HG03045 (cell line): ENCODE data around the gene LINC01488.

Experiments used
- ATAC-seq: cut with Tn5 transposase; IDR thresholded peaks from one replicate; pipeline ENCODE4 v1.9.1; 2021; ENCODE audit warnings: mild to moderate bottlenecking, moderate library complexity; ENCODE audit not compliant: unreplicated experiment

The LINC01488 gene

DNA sequence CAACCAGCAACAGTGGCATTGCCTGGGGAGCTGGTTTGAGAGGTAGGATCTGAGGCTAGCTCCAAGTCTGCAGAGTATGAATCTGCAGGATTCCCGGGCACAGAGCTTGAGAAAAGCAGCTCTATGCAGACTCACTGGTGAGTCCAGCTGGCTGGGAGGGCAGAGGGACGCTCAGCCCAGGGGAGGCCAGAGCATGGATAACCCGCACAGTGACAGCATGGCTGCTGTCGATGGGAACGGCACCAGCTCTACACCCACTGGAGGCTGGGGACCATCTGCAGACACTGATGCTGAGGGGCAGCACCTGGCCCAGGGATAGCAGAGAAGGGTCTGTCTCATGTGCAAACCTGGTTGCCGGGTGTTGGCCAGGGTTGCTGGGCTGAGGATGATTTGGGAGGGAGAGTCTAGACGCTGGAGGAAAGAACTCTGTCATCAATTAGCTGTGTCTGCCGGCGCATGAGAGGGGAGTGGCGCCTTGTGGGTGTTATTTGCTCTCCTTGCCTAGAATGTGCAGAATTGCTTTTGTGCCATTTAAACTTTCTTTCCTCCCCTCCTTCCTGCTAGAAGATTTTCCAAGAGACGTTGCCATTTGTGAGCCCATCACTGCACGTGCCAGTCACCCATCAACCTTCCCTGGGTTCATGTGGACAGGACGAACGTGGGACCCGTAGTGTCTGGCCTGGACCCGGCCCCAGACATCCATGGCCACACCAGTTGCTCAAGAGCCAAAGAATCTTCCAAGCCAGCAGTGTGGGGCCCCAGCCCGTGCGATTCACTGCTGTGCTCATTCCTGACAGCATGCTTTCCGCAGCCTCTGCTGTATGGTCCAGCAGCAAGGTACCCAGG is 19.1 kb upstream of the LINC01488 start:
- no peak for ATAC-seq

DNA sequence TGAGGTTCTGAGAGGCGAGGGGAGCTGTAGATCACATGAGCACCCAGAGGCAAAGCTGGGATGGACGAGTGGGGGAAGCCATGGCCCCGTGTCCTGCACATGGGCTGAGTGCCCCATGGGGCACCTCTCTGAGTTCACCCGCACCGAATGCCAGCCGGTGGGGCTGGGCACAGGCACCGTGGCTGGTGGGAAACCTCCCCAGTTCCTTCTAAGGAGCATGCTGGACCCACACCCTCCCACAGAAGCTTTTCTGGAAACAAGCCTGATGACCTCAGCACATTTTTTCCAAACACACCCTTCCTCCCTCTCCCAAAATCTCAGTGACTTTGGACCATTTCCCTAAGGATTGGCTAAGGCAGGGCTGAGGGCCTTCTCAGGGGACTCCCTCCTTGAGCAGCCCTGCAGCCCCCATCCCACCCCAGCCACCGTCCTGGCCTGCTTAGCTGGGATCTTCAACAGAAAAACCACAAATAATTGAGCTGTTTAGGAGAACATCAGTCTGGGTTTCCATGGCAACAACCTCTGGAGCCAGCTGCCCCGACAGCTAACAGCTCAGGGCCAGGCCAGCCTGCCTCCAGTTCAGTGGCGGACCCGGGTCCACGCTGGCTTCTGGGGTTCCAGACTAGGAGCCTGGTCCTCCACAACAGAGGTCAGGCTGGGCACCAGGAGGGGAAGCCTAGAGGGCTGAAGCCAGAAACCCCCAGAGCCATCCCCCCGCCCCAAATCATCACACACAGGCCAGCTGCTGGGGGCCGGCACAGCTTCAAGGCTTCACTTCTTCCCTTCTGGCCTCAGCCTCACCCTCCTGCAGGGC is 18.1 kb upstream of the LINC01488 start:
- no peak for ATAC-seq

DNA sequence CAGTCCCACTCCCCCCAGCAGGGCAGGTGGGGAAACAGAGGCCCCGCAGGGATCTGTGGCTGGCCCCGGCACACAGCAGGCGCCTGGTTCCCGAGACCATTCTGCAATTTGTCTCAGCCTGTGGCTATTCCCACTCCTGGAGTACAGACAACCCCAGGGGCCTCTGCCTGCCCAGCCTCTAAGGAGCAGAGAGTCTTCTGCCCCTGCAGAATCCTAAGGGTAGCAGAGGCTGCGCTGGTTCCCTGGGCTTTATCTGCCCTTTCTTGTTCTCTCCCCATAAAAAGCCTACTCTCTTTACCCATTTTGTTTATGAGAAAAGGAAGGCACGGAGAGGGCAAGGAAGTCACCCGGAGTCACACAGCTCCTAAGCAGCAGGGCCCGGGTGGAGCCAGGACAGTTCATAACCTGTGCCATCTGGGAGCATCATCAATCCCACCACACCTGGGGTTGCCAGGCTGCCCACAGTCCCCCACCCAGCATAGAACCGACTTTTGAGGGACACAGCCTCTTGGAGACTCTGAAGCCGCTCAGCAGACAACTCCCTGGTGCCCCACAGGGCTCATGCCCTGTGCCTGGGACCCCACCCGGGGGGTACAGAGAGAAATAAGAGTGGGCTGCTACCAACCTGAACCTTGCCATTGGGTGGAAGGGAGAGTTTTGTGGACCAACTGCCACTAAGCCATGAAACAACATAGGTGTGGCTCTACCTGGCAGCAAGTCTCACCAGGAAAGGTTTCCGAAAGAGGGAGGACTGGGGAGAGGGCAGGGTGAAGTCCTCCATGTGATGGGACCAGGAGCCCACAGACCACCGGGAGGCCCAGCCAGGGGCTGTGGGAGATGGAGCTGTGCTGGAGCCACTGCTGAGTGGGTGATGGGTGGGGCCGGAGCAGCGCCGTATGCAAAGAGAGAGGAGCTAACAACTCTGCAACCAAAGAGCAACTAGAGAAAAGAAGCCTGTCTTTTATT is 17.2 kb upstream of the LINC01488 start:
- ATAC-seq = no peak

DNA sequence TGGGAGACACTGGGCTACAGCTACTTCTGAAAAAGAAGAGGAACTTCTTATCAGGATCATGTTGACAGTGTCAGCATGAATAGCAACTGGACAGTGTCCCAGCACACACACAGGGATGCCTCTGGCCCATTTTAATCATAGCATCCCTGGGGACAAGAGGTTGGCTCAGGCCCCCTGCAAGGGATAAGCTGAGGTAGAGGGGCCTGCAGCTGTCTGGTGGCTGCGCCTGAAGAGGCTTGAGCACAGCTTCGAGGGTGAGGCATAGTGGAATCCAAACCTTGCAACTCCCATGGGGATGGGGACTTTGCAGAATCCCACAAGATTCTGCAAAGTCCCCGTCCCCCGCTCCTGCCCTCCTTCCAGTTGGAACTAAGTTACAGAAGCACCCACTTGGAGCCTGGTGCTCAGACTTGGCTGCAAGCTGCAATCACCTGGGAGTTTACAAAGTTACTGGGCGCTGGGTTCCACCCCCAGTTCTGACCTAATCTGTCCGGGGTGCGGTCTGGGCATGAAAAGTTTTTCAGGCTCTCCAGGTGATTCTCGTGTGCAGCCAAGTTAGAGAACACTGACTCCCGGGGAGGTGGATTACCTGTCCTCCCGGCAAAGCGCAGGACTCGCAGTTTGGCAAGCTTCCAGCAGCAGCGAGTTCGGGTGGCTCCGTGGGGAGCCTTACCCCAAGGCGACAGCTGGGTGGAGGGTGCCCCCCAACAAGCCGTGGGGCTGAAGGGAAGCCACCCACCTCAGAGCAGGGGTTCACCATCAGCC is 16.0 kb upstream of the LINC01488 start:
- no peak for ATAC-seq

DNA sequence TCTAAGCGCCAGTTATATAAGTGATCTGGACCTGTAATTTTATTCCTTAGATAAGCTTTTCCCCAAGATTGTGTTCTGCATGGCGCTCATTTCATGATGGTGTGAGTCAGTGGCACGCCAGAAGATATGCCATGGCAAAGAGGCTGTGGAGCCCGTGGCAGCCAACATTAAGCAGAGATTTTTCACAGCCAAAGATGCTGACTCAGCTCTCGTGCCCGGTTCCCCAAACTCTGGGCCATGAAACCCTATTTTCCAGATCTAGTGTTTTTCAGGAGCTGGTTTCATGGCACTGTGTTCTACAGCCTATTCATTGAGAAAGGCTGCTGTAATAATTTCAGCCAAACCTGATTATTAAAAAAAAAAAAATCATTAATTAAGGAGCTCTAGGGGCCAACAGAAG is 15.4 kb upstream of the LINC01488 start:
- ATAC-seq = no peak

DNA sequence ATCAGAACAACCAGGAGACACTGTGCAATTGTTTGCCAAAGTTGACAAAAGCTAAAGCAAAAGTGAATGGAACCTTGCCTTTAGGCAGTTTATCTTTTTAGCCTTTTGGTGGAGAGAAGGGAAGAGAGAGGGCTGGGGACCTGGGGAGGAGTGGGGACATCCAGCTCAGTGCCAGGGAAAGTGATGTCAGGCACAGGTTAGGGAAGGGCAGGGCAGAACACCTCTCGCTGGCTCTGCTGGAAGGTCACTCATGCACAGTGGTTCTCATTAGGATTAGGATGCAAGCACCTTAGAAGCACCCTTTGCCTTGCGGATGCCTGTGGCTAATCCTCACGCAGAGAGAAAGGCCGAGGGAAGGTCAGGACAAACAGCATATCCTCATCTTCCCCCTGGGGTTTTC is 14.3 kb upstream of the LINC01488 start:
- ATAC-seq = no peak

DNA sequence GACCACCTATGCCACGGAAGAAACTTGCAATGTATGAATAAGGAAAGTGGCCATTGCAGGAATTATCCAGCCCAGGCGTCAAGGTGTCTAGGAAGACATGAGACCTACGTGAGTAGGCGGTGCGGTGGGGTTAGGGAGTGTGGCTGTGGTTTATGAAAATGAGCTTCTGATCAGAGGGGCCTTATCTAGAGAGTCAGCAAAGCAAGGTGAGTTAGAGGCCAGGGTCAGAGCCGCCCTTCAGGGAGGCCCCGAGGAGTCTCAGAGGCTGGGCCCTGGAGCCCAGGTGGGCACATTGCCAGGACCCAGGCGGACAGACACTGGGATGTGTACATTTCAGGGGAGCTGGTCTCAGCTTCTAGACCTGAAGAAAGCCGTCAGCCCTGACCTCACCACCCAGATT is 13.8 kb upstream of the LINC01488 start:
- ATAC-seq = no peak

DNA sequence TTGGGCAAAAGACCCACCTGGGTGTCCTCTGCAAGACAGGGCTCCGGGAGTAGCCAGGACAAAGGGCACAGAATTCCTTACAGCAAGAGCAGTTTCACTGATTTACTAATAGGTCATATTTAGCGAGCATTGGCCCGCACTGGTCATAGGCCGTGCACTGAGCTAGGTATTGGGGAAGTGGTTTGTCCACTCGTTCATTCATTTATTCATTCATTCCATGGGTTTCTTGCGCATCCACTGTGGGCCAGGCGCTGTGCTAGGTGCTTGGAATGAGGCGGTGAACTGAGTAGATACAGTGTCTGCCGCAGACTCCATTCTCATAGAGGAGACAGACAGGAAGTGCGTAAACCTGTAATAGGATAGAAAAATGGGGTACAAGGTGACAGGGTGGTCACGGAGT is 13.2 kb upstream of the LINC01488 start:
- no peak for ATAC-seq

DNA sequence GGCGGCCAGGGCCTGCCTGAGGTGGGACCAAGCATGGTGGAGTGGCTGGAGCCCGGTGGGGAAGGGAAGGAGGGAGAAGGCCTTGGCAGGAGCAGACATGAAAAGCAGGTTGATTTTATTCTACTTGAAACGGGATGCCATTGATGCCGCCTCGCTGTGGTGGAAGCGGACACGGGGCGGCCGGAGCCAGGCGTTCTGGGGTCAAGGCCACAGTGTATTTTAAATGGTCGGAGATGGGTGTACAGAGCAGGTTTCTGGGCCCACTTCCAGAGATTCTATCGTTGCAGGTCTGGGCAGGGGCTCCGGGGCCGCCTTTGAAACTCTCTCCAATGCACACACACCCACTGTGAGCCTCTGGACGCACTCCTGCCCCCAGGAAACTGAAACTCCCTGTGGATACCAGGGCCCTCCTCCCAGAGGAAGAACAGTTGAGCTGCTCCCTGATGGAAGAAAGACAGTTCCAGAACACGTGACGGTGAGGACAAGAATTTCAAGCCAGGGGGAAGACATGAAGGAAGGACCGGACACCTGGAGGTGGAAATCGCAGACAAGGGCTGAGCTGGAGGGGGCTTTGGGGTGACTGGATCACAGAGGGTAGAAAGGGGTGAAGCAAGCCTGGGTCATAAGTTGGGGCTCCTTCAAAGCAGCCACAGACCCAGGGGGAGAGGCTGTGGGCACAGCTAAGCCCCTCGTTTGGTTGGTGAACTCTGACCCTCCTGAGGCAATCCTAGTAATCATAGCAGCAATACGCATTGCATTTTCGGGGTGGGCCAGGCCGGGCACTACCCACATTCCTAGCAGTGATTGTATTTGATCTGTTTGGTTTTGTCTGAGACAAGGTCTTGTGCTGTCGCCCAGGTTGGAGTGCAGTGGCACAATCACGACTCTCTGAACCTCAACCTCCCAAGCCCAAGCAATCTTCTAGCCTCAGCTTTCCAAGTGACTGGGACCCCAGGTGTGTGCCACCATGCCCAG is 12.3 kb upstream of the LINC01488 start:
- ATAC-seq = no peak

DNA sequence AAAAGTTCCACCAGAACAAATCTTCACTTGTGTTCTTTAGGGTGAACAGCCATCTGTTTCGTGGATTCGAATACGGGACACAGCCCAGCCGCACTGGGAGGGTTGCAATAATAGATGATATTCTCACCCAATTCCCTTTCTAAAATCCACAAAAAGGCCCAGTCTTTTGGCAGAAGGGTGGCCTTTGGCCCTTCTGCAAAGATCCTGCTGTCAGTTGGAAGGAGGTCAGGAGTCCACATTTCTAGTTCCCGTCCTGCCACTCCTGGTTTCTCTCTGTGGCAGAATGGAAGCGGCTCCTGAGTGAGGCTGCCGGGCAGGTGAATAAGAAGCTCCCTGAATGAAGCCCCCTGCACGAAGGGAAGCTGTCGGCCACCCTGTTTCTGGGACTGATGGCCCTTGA is 11.2 kb upstream of the LINC01488 start:
- no peak for ATAC-seq

DNA sequence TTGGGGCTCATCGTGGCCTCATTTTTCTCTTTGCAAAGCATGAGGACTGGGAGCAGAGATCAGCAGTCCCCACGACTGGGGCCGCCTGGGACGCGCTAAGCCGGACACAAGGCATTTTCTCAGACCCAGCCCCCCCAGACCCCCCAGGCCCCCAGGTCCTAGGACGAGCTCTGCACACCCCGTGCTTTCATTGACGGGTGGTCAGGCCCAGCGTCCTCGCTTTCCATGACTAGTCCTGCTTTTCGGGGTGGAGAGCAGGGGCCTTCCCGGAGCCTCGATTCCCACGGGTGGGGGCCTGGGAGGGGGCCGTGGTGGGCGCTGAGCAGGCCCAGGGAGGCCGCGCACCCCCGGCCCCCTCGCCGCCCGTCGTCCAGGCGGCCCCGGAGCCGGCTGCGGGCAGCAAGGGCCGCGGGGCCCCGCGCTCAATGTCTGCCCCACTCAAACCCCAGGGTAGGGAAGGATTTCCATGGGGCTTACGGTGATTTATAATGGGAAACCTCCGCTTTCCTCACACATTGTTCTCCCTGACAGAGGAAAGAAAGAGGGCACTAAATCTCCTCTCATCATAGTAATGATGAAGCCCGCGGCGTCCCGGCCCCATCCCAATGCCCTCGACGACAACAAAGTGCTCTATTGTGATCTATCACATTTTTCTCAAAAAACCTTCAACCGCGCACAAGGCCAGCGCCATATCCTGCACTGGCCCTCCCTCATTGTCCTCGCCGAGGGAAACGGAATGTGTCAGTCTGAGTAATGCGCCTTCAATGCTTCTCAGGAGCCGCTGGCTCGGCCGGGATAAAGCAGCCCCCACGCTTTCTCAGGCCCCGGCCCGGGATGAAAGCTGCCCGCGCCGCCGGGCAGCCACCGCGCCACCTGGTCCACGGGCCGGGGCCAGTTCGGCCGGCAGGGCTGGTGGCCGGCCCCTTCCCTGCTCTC is 10.4 kb upstream of the LINC01488 start:
- no peak for ATAC-seq

DNA sequence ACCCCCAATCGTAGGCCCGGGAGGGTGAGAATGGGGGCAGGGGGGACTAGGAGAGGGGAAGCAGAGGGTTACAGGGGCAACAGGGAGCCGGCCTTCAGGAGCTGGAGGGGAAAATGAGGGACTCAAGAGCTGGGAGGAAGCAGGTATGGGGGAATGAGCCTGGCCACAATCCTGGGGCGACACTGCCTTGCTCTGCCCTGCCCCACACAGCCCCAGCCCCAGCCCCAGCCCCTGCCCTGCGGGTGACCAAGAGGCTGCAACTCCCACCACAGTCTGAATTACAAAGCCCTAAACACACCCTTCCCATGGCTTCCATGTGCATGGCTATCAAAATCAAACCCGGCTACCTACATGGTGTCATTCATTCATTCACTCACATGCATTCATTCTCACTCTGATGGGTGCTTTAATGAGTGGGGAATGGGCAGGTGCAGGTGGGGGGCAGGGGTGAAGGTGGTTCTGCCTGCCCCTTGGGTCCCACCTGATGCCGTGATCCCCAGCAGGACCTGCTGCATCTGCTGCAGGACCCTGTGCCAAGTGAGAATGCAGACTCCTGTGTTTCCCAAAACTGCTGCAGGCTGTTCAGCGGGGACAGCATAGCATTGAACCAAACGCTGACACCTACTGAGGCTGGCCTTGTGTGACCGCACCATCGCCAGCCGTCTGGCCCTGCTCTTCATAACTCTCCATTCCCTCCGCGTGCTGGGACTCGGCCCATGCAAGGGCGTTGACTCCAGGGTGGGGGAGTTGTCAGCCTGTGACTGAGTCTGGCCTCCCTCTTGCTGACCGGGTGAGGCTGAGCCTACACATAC is 9.5 kb upstream of the LINC01488 start:
- ATAC-seq = no peak

DNA sequence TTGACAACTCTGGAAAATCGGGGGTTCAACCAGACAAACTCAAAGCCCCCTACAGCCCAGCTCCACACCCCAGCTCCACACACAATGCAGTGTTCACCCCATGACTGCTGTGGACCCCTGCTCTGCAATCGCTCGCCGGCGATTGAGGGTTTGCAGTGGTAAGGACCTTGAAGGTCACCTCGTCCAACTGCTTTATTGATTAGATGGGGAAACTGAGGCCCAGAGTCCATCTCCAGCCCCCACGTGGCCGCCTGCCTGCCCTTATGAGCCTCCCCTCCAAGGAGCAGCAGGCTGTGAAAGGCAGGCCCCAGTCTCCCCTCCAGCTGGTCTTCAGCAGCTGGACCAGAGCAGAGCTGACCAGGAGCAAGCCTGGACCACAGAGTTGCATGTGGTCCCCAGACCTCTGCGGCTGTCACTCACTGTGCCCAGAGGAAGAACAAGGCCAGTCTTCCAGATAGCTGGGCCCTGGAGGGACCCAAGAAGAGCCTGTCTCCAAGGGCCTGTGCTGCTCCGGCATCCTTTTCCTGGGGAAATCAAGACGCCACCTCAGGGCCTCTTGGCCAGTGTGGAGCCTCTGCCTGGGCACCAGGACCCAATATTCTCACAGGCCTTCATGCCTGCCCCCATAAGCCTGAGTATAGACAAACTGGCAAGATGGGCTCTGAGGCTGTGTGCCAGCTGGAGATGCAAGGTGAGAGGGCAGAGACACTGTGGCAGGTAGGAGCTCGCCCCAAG is 8.8 kb upstream of the LINC01488 start:
- ATAC-seq = no peak

DNA sequence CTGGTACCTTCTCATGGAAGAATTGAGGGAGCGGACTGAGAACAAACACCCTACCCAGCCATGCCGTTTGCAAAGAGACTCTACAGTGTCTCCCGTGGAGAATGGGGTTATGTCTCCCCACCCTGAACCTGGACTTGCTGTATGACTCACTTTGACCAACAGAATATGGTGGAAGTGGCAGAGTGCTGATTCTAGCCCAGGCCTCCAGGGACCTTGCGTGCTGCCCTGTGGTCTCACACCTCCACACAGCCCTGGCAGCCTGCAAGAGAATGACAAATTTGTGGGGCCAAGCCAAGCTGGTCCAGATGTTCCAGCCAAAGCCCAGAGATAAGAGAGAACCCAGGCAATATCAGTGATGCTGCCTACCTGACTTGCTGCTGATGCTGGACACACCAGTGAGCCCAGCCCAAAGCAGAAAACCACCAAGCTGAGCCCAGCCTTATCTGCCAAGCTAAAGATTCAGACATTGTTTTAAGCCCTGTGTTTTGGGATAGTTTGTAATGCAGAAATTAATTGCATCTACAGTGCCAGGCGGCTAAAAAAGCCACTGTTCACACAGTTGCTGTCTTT is 8.1 kb upstream of the LINC01488 start:
- ATAC-seq = no peak

DNA sequence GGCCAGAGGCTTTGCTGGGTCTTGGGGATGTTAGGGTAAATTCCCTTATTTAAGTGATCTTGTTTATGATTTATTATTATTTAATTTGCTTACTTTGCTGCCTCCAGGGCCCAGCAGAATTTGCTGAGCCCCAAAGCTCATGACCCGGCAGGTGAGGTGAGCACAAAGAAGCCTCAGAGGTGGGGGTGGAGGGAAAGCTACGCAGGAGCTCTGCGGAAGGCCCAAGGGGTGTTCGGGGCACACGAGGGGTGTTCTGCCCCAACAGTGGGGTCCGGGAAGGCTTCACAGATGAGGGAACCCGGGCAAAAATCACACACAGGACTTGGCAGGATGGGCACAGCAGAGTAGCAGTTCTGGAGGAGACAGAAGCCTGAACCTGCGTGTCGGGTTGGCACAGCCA is 6.7 kb upstream of the LINC01488 start:
- no peak for ATAC-seq

DNA sequence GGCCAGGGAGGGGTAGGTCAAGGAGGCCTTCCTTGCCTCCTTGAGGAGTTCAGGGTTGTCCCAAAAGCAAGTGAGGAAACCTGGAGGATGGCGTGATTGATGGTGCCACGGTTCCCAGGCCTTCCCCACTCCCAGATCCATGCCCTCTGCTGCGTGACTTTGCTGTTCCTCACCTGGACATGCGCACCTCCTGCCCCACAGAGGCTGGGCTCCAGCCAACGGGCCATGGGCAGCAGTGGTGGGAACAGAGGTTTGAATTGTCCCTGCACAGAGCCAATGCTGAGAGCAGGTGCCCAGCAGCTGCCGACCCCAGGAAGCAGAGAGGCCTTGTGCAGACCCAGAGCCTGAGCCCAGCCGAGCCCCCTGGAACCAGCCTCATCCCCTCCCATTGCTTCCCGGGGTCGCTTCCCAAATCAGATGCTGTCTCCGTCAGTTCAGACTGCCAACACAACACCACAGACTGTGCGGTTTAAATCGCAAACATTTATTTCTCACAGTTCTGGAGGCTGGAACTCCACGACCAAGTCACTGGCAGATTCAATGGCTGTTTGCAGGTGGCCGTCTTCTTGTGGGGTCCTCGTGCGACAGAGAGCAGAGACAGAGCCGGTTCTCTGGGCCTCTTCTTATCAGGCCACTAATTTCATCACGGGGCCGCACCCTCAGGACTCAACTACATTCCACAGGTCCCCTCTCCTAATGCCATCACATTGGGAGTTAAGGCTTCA is 6.2 kb upstream of the LINC01488 start:
- ATAC-seq = no peak
